ENCODE data around the gene COX4I2. TPM values are rescaled to one million over a fixed set of nuclear protein-coding genes. Genes with fewer than 3 reads are reported as not detected.

Gene COX4I2
- total RNA-seq, 6 experiments from 2014 or later, result not detected

- Mint-ChIP-seq H3K36me3 (ENCODE audit: low read depth) (no peaks in the 10 kb centered on the region), H3K27me3 (ENCODE audit: insufficient read depth) (peaks cover 5% of the 10 kb centered on the region), H3K27ac (no peak overlapping the region), H3K4me3 (no peak overlapping the region), H3K4me1 (ENCODE audit: low read depth) (no peaks in the 10 kb centered on the region), H3K9me3 (no peaks in the 10 kb centered on the region)
- TF ChIP-seq CTCF (IDR thresholded peaks at IDR 0.05), result no peak
- DNase-seq, result no peak
Observed at GRCh38 chr20:31632548-31633338, 5.0 kb upstream of the COX4I2 start.

- H3K27ac Mint-ChIP-seq, result no peak overlapping the region
- H3K27me3 Mint-ChIP-seq (ENCODE audit: insufficient read depth), result peaks cover 5% of the 10 kb centered on the region
- no peaks in the 10 kb centered on the region for H3K4me1 Mint-ChIP-seq (ENCODE audit: low read depth)
- no peak overlapping the region for H3K4me3 Mint-ChIP-seq
- no peaks in the 10 kb centered on the region for H3K9me3 Mint-ChIP-seq
- TF ChIP-seq CTCF (IDR thresholded peaks at IDR 0.05), result no peak
- DNase-seq, result no peak
- no peaks in the 10 kb centered on the region for H3K36me3 Mint-ChIP-seq (ENCODE audit: low read depth)
Observed at GRCh38 chr20:31633339-31633914, 4.3 kb upstream of the COX4I2 start.

- no peak overlapping the region for H3K4me3 Mint-ChIP-seq
- no peak overlapping the region for H3K27ac Mint-ChIP-seq
- no peaks in the 10 kb centered on the region for H3K36me3 Mint-ChIP-seq (ENCODE audit: low read depth)
- no peak for DNase-seq
- no peaks in the 10 kb centered on the region for H3K9me3 Mint-ChIP-seq
- no peaks in the 10 kb centered on the region for H3K4me1 Mint-ChIP-seq (ENCODE audit: low read depth)
- no peak for TF ChIP-seq CTCF (IDR thresholded peaks at IDR 0.05)
- peaks cover 17% of the 10 kb centered on the region for H3K27me3 Mint-ChIP-seq (ENCODE audit: insufficient read depth)
Observed at GRCh38 chr20:31638317-31638716, 605 bp downstream of the COX4I2 start.

GRCh38 chr20:31638816-31639215 is 1.1 kb downstream of the COX4I2 start:
- no peak for TF ChIP-seq CTCF (IDR thresholded peaks at IDR 0.05)
- Mint-ChIP-seq H3K4me3 (no peak overlapping the region), H3K4me1 (ENCODE audit: low read depth) (no peaks in the 10 kb centered on the region), H3K27me3 (ENCODE audit: insufficient read depth) (peaks cover 17% of the 10 kb centered on the region), H3K27ac (no peak overlapping the region), H3K36me3 (ENCODE audit: low read depth) (no peaks in the 10 kb centered on the region), H3K9me3 (no peaks in the 10 kb centered on the region)
- DNase-seq, result no peak

GRCh38 chr20:31640259-31640658 is 2.5 kb downstream of the COX4I2 start:
- Mint-ChIP-seq H3K4me3 (no peak overlapping the region), H3K27me3 (ENCODE audit: insufficient read depth) (peaks cover 21% of the 10 kb centered on the region)

More at GRCh38 chr20:31640259-31640658, 2.5 kb downstream of the COX4I2 start:
- Mint-ChIP-seq H3K9me3 (no peaks in the 10 kb centered on the region), H3K4me1 (ENCODE audit: low read depth) (peaks cover 4% of the 10 kb centered on the region; the same call in 1 of the 2 replicates), H3K36me3 (ENCODE audit: low read depth) (no peaks in the 10 kb centered on the region), H3K27ac (no peak overlapping the region)
- no peak for TF ChIP-seq CTCF (IDR thresholded peaks at IDR 0.05)
- DNase-seq, result no peak

All from HFFc6 (cell line).